A673 (cell line): Measurements from ENCODE around the gene SUMF1. TPM values are rescaled to one million over a fixed set of nuclear protein-coding genes. Genes with fewer than 3 reads are reported as not detected.
"Not testable (repeated sequence)": the region's sequence is repeated elsewhere in the genome, so short reads cannot be mapped to it uniquely, and the experiment has no call there.

Experiments used
- BruUV-seq: library from RNA; stranded (reverse); fragments of 400-500 nt; replicated peaks from 2 replicates; lab custom pipeline; 2021; lab: Mats Ljungman, UMichigan
- CTCF ChIA-PET: fragments of 300-600 bp; sonication (Branson Sonifier 250); formaldehyde crosslinking; loops from one replicate; lab custom pipeline; 2022; ENCODE audit warnings: antibody characterized with exemption; lab: Charles Lee
- POLR2A ChIA-PET: fragments of 300-600 bp; sonication (Branson Sonifier 250); formaldehyde crosslinking; loops from one replicate; lab custom pipeline; 2022; ENCODE audit warnings: antibody characterized with exemption; ENCODE audit not compliant: low non-redundant PET; lab: Charles Lee
- DNase-seq: peaks from one replicate; pipeline ENCODE4 v3.0.0-alpha.2; 2015; ENCODE audit warnings: low spot score
- H3K27ac ChIP-seq: fragments of 200-600 bp; sonication (generic); 2 replicates; pipeline ENCODE4 v1.5.1; 2016; ENCODE audit warnings: mixed run types, low read depth, mild to moderate bottlenecking, mixed read lengths, antibody characterized with exemption, low read length; ENCODE audit not compliant: poor library complexity, severe bottlenecking
- H3K27me3 ChIP-seq: fragments of 200-600 bp; sonication (generic); replicated peaks from 2 replicates; pipeline ENCODE4 v1.6.1; 2017; ENCODE audit warnings: mixed run types, low read depth, mild to moderate bottlenecking, mixed read lengths, antibody characterized with exemption, low read length; ENCODE audit not compliant: insufficient read depth, poor library complexity
- H3K36me3 ChIP-seq: fragments of 200-600 bp; sonication (generic); 2 replicates; pipeline ENCODE4 v1.6.1; 2016; ENCODE audit warnings: mixed run types, mild to moderate bottlenecking, mixed read lengths, antibody characterized with exemption, low read length; ENCODE audit not compliant: insufficient read depth, poor library complexity, severe bottlenecking
- H3K4me1 ChIP-seq: fragments of 200-600 bp; sonication (generic); 2 replicates; pipeline ENCODE4 v1.6.1; 2017; ENCODE audit warnings: mixed run types, mild to moderate bottlenecking, mixed read lengths, antibody characterized with exemption, low read length; ENCODE audit not compliant: insufficient read depth, poor library complexity, severe bottlenecking
- H3K4me3 ChIP-seq: fragments of 200-600 bp; sonication (generic); 2 replicates; pipeline ENCODE4 v1.5.1; 2016; ENCODE audit warnings: low read depth, mixed run types, mild to moderate bottlenecking, mixed read lengths, low read length; ENCODE audit not compliant: poor library complexity, severe bottlenecking
- H3K9me3 ChIP-seq: fragments of 200-600 bp; sonication (generic); 2 replicates; pipeline ENCODE4 v1.6.1; 2016; ENCODE audit warnings: mixed run types, low read depth, mild to moderate bottlenecking, mixed read lengths, antibody characterized with exemption, low read length; ENCODE audit not compliant: poor library complexity, severe bottlenecking
- CTCF ChIP-seq: fragments of 300-800, 200-600 bp; sonication (generic); conservative IDR thresholded peaks from 2 replicates; pipeline ENCODE4 v1.5.1; 2017; ENCODE audit warnings: low read depth, mild to moderate bottlenecking, antibody characterized with exemption, low read length, moderate library complexity, mixed read lengths
- EZH2 ChIP-seq: fragments of 200-600 bp; sonication (generic); IDR thresholded peaks from 2 replicates; pipeline ENCODE4 v1.6.1; 2017; ENCODE audit warnings: borderline replicate concordance, low read depth, mild to moderate bottlenecking, mixed read lengths, antibody characterized with exemption, low read length; ENCODE audit not compliant: poor library complexity, severe bottlenecking
- intact Hi-C: fragments of 100-400 bp; cut with micrococcal nuclease; formaldehyde crosslinking; loops from one replicate; pipeline ENCODE4 v1.10.0; 2022; ENCODE audit not compliant: unreplicated experiment
- total RNA-seq: library from RNA; stranded (reverse); gene quantifications from 2 replicates; pipeline ENCODE4 v1.2.3, GENCODE V29; 2021

SUMF1 gene
- total RNA-seq, 1 experiment from 2014 or later = 7.8 TPM

- Histone ChIP-seq H3K4me1 (no peaks in the 10 kb centered on the region), H3K9me3 (no peaks in the 10 kb centered on the region), H3K27me3 (no peaks in the 10 kb centered on the region), H3K4me3 (no peak overlapping the region), H3K27ac (no peak overlapping the region), H3K36me3 (no peaks in the 10 kb centered on the region)
- ChIA-PET CTCF (no interaction called here), POLR2A (no interaction called here)
- intact Hi-C loops = no loop called here
- no peak for TF ChIP-seq CTCF
- TF ChIP-seq EZH2 = no peak
- no peak for DNase-seq
- BruUV-seq = no TSS peak
Observed at GRCh38 chr3:4461468-4462090, 5.5 kb downstream of the SUMF1 start.

- H3K27ac ChIP-seq = no peak overlapping the region
- ChIA-PET POLR2A (no interaction called here), CTCF (no interaction called here)
- TF ChIP-seq EZH2 (no peak), CTCF (no peak)
- H3K4me1 ChIP-seq = no peaks in the 10 kb centered on the region
- BruUV-seq = no TSS peak
- no peaks in the 10 kb centered on the region for H3K36me3 ChIP-seq
- no peak overlapping the region for H3K4me3 ChIP-seq
- H3K9me3 ChIP-seq = no peaks in the 10 kb centered on the region
- H3K27me3 ChIP-seq = no peaks in the 10 kb centered on the region
- intact Hi-C loops = no loop called here
- no peak for DNase-seq
Observed at GRCh38 chr3:4460334-4460733, 6.7 kb downstream of the SUMF1 start.

- H3K9me3 ChIP-seq = no peaks in the 10 kb centered on the region
- H3K36me3 ChIP-seq = no peaks in the 10 kb centered on the region
- no peaks in the 10 kb centered on the region for H3K4me1 ChIP-seq
- TF ChIP-seq CTCF (no peak), EZH2 (no peak)
- H3K27ac ChIP-seq = no peak overlapping the region
- no peak overlapping the region for H3K4me3 ChIP-seq
- ChIA-PET CTCF (no interaction called here), POLR2A (no interaction called here)
- BruUV-seq = no TSS peak
- intact Hi-C loops = no loop called here
- no peaks in the 10 kb centered on the region for H3K27me3 ChIP-seq
- DNase-seq = no peak
Observed at GRCh38 chr3:4458961-4459360, 8.1 kb downstream of the SUMF1 start.

- H3K9me3 ChIP-seq, POLR2A ChIA-PET, H3K4me1 ChIP-seq, CTCF ChIA-PET, DNase-seq, BruUV-seq, H3K4me3 ChIP-seq, H3K36me3 ChIP-seq, intact Hi-C loops, H3K27me3 ChIP-seq, H3K27ac ChIP-seq: not testable (repeated sequence)
Observed at GRCh38 chr3:4456780-4457179, 10.3 kb downstream of the SUMF1 start.
